GM10248 (cell line): Measurements from ENCODE around the gene ASS1.

Source experiments
- CTCF ChIA-PET: fragments of 300-600 bp; sonication (Branson Sonifier 250); formaldehyde crosslinking; extraction: SDS; loops from one replicate; lab custom pipeline; 2021; ENCODE audit warnings: antibody characterized with exemption; lab: Yijun Ruan, JAX
- POLR2A ChIA-PET: fragments of 350-650 bp; sonication (Branson Sonifier 250); formaldehyde crosslinking; extraction: SDS; loops from one replicate; lab custom pipeline; 2020; ENCODE audit warnings: antibody characterized with exemption; lab: Yijun Ruan, JAX
- DNase-seq: peaks from one replicate; pipeline ENCODE4 v3.0.0; 2012; ENCODE audit errors: extremely low spot score
- CTCF ChIP-seq: IDR thresholded peaks from 2 replicates; pipeline ENCODE4 v1.5.1; 2012; ENCODE audit warnings: mild to moderate bottlenecking, low read depth; ENCODE audit errors: extremely low read depth, missing control alignments, control extremely low read depth

ASS1 gene

GRCh38 chr9:130429381-130429780 lies 15.4 kb upstream of the ASS1 start:
- TF ChIP-seq CTCF = no peak
- ChIA-PET CTCF (no interaction called here), POLR2A (no interaction called here)
- no peak for DNase-seq

- POLR2A ChIA-PET = no interaction called here
- TF ChIP-seq CTCF = no peak
- CTCF ChIA-PET = no interaction called here
- no peak for DNase-seq
Measured at GRCh38 chr9:130429831-130430230, 14.9 kb upstream of the ASS1 start.

- ChIA-PET CTCF (no interaction called here), POLR2A (no interaction called here)
- TF ChIP-seq CTCF = no peak
- no peak for DNase-seq
Measured at GRCh38 chr9:130430232-130430631, 14.5 kb upstream of the ASS1 start.

GRCh38 chr9:130430734-130431535 lies 13.8 kb upstream of the ASS1 start:
- POLR2A ChIA-PET = no interaction called here
- TF ChIP-seq CTCF = no peak
- no peak for DNase-seq
- CTCF ChIA-PET = interaction anchor here (1.6 kb wide), 1 partner anchor 324 kb away, joined by 3 read pairs; no protein-coding TSS in a partner anchor

GRCh38 chr9:130431536-130432303 lies 13.0 kb upstream of the ASS1 start:
- POLR2A ChIA-PET = interaction anchor here (0.6 kb wide), 1 partner anchor 138 kb away, joined by 10 read pairs; no protein-coding TSS in a partner anchor
- DNase-seq = no peak
- CTCF ChIA-PET = interaction anchor here (1.6 kb wide), 1 partner anchor 324 kb away, joined by 3 read pairs; no protein-coding TSS in a partner anchor
- no peak for TF ChIP-seq CTCF

- CTCF ChIA-PET = interaction anchor here (1.6 kb wide), 1 partner anchor 325 kb away, joined by 3 read pairs; no protein-coding TSS in a partner anchor
- POLR2A ChIA-PET = interaction anchor here (0.6 kb wide), 1 partner anchor 139 kb away, joined by 10 read pairs; no protein-coding TSS in a partner anchor
- no peak for TF ChIP-seq CTCF
- DNase-seq = no peak
Measured at GRCh38 chr9:130432362-130432761, 12.4 kb upstream of the ASS1 start.
